SK-N-SH (cell line): ENCODE measurements around the gene GPR42. TPM values are rescaled to one million over a fixed set of nuclear protein-coding genes. Genes with fewer than 3 reads are reported as not detected.

Experiments
- CTCF ChIA-PET: fragments of 300-600, 350-600 bp; formaldehyde crosslinking; extraction: SDS; loops from one replicate; lab custom pipeline; 2021; lab: Yijun Ruan, JAX
- POLR2A ChIA-PET: fragments of 350-600 bp; sonication (Branson Sonifier 250); formaldehyde crosslinking; extraction: SDS; loops from one replicate; lab custom pipeline; 2020; ENCODE audit warnings: antibody characterized with exemption, inconsistent platforms; lab: Yijun Ruan, JAX
- DNase-seq: peaks from one replicate; pipeline ENCODE4 v3.0.0; 2012
- H2AFZ ChIP-seq: fragments of 200-600 bp; sonication (generic); 2 replicates; pipeline ENCODE4 v1.8.1; 2016; ENCODE audit warnings: antibody characterized with exemption, mild to moderate bottlenecking, low read depth
- H3F3A ChIP-seq: fragments of 200-600 bp; sonication (generic); replicated peaks from 2 replicates; pipeline ENCODE3; 2016; ENCODE audit warnings: antibody characterized with exemption, mild to moderate bottlenecking; ENCODE audit not compliant: insufficient read depth
- H3K27ac ChIP-seq, 2 experiments: fragments of 200-500 bp in 1 of 2; fragments of 200-600 bp in 1 of 2; sonication (Bioruptor generic) in 1 of 2; sonication (generic), shearing (Covaris generic) in 1 of 2; 2 replicates each; pipeline versions ENCODE4 v1.5.1 to v1.6.1; 2014 to 2016; ENCODE audit warnings: low read depth in 2 of 2, inconsistent platforms in 1 of 2, low read length in 1 of 2, mild to moderate bottlenecking in 1 of 2, mixed read lengths in 1 of 2
- H3K27me3 ChIP-seq: fragments of 200-600 bp; sonication (generic), shearing (Covaris generic); 2 replicates; pipeline ENCODE4 v1.6.1; 2016; ENCODE audit warnings: mixed run types; ENCODE audit not compliant: insufficient read depth
- H3K36me3 ChIP-seq, 2 experiments: fragments of 200-500 bp in 1 of 2; fragments of 200-600 bp in 1 of 2; sonication (Bioruptor generic) in 1 of 2; sonication (generic) in 1 of 2; replicated peaks in 1 of 2; 2 replicates each; pipeline versions ENCODE3 to v1.5.1; 2014 to 2016; ENCODE audit warnings: low read length in 1 of 2, mild to moderate bottlenecking in 1 of 2; ENCODE audit not compliant: insufficient read depth in 2 of 2, control insufficient read depth in 1 of 2
- H3K4me1 ChIP-seq, 2 experiments: fragments of 200-500 bp in 1 of 2; fragments of 200-600 bp in 1 of 2; sonication (Bioruptor generic) in 1 of 2; sonication (generic), shearing (Covaris generic) in 1 of 2; 2 replicates each; pipeline versions ENCODE4 v1.5.1 to v1.6.1; 2014 to 2016; ENCODE audit warnings: low read depth in 1 of 2, low read length in 1 of 2, mixed run types in 1 of 2; ENCODE audit not compliant: insufficient read depth in 2 of 2, control insufficient read depth in 1 of 2
- H3K4me2 ChIP-seq: fragments of 200-600 bp; sonication (generic), shearing (Covaris generic); 2 replicates; pipeline ENCODE4 v1.6.1; 2017; ENCODE audit warnings: mixed run types
- H3K4me3 ChIP-seq, 2 experiments: fragments of 200-500 bp in 1 of 2; fragments of 200-600 bp in 1 of 2; sonication (Bioruptor generic) in 1 of 2; sonication (generic), shearing (Covaris generic) in 1 of 2; 2 replicates each; pipeline versions ENCODE4 v1.5.1 to v1.8.1; 2014 to 2016; ENCODE audit warnings: low read depth in 2 of 2, inconsistent platforms in 1 of 2, low read length in 1 of 2, mild to moderate bottlenecking in 1 of 2, mixed read lengths in 1 of 2, moderate library complexity in 1 of 2
- H3K79me2 ChIP-seq: fragments of 200-600 bp; sonication (generic); 2 replicates; pipeline ENCODE4 v1.8.1; 2017; ENCODE audit warnings: mild to moderate bottlenecking; ENCODE audit not compliant: insufficient read depth
- H3K9ac ChIP-seq: fragments of 200-600 bp; sonication (generic); 2 replicates; pipeline ENCODE4 v1.6.1; 2017; ENCODE audit warnings: mixed run types
- H3K9me2 ChIP-seq: fragments of 200-600 bp; sonication (generic); 2 replicates; pipeline ENCODE4 v1.6.1; 2017; ENCODE audit warnings: mixed run types
- H3K9me3 ChIP-seq: fragments of 200-600 bp; sonication (generic); 2 replicates; pipeline ENCODE4 v1.6.1; 2017; ENCODE audit warnings: mixed run types, mild to moderate bottlenecking, moderate library complexity
- H4K20me1 ChIP-seq: fragments of 200-600 bp; sonication (generic); 2 replicates; pipeline ENCODE4 v1.6.1; 2017; ENCODE audit warnings: mild to moderate bottlenecking, mixed run types; ENCODE audit not compliant: insufficient read depth
- CHD2 ChIP-seq: fragments of 150-350 bp; IDR thresholded peaks from 2 replicates; pipeline ENCODE4 v1.6.1; 2018; ENCODE audit warnings: low read length; ENCODE audit not compliant: partially characterized antibody
- EZH2phosphoT487 ChIP-seq: fragments of 200-600 bp; sonication (generic); IDR thresholded peaks from 2 replicates; pipeline ENCODE4 v1.6.1; 2017; ENCODE audit warnings: low read depth, mixed run types, mild to moderate bottlenecking, antibody characterized with exemption, moderate library complexity, borderline replicate concordance
- FOSL2 ChIP-seq: IDR thresholded peaks from 2 replicates; pipeline ENCODE4 v1.4.0; 2012; ENCODE audit warnings: low read depth, mild to moderate bottlenecking, moderate library complexity, borderline replicate concordance
- GABPA ChIP-seq: IDR thresholded peaks from 2 replicates; pipeline ENCODE4 v1.4.0; 2012; ENCODE audit warnings: low read depth, mild to moderate bottlenecking
- IRF3 ChIP-seq: fragments of 150-350 bp; IDR thresholded peaks from 2 replicates; pipeline ENCODE4 v1.6.1; 2016; ENCODE audit warnings: mild to moderate bottlenecking, low read depth, low read length
- MAX ChIP-seq: IDR thresholded peaks from 2 replicates; pipeline ENCODE4 v1.4.0; 2012; ENCODE audit warnings: low read depth
- MEF2A ChIP-seq: IDR thresholded peaks from 2 replicates; pipeline ENCODE4 v1.4.0; 2012; ENCODE audit warnings: low read depth, borderline replicate concordance
- NRF1 ChIP-seq: IDR thresholded peaks from 2 replicates; pipeline ENCODE4 v1.6.1; 2012; ENCODE audit warnings: low read depth, mild to moderate bottlenecking, low read length
- RAD21 ChIP-seq: IDR thresholded peaks from 2 replicates; pipeline ENCODE4 v1.6.1; 2012; ENCODE audit warnings: mild to moderate bottlenecking, low read length
- REST ChIP-seq: IDR thresholded peaks from 2 replicates; pipeline ENCODE4 v1.6.1; 2012; ENCODE audit warnings: mild to moderate bottlenecking, low read depth, low read length, moderate library complexity
- RFX5 ChIP-seq: IDR thresholded peaks from 2 replicates; pipeline ENCODE4 v1.6.1; 2012; ENCODE audit warnings: mild to moderate bottlenecking, improper control_type of control experiment, low read length
- RXRA ChIP-seq: IDR thresholded peaks from 2 replicates; pipeline ENCODE4 v1.4.0; 2012; ENCODE audit warnings: low read depth, mild to moderate bottlenecking, borderline replicate concordance
- TAF1 ChIP-seq: IDR thresholded peaks from 2 replicates; pipeline ENCODE4 v1.6.1; 2012; ENCODE audit warnings: low read depth, mild to moderate bottlenecking, low read length, moderate library complexity, borderline replicate concordance
- TEAD4 ChIP-seq: IDR thresholded peaks from 2 replicates; pipeline ENCODE4 v1.4.0; 2012; ENCODE audit warnings: mild to moderate bottlenecking, borderline replicate concordance; ENCODE audit not compliant: insufficient read depth
- YY1 ChIP-seq: IDR thresholded peaks from 2 replicates; pipeline ENCODE4 v1.4.0; 2012; ENCODE audit warnings: low read depth, mild to moderate bottlenecking
- WGBS: methylation state at CpG from one replicate; pipeline ENCODE4 v1.1.6; 2017; ENCODE audit warnings: low lambda C conversion rate; 5-methylcytosine and 5-hydroxymethylcytosine counted together
- polyA plus RNA-seq, 3 experiments: library from polyadenylated mRNA; depleted of rRNA; stranded (reverse); fragments of >200 nt; gene quantifications; 2 replicates each; pipeline ENCODE4 v1.2.3, GENCODE V29; 2012
- TF ChIP-seq, protein P1 (sequence below): fragments of 150-350 bp; IDR thresholded peaks from 2 replicates; pipeline ENCODE4 v1.6.1; 2017; ENCODE audit warnings: antibody characterized with exemption, low read length, low read depth, borderline replicate concordance
- TF ChIP-seq, protein P2 (sequence below): IDR thresholded peaks from 2 replicates; pipeline ENCODE4 v1.4.0; 2012; ENCODE audit warnings: low read depth, borderline replicate concordance
- TF ChIP-seq, protein P3 (sequence below): IDR thresholded peaks from 2 replicates; pipeline ENCODE4; 2012

The GPR42 gene
- polyA plus RNA-seq, 1 of the 3 experiments (the other 2 are of a cell fraction) = not detected

DNA sequence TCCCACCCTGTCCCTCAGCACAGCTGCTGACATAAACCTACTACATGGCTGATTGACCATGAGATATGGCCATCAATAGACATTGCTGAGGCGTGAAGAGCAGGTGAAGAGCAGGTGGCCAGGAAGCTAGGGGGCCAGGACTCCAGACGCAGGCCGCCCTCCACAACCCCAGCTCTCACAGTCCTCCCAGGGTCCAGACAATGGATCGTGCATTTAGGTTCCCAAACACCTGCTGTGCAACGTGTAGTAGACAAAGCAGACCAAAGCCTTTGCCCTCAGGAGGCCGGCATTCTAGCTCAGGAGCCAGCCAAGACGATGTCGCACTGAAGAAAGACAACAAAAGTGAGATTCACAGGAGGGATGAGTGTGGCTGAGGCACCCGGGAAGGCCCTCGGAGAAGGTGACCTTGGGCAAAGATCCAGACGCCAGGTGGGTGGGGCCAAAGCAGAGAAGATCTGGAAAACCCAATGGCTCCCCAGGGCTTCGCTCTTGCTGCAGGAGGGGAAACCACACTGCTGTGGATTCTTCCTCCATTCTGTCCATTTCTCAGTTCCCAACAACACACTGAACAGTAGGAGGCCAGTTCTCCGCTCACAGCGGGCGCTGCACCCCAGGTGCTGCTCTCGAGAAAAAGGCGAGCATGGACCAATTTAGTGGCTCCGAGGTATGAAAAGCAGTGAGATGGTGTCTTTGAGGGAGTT is 21.8 kb upstream of the GPR42 start:
- no peaks in the 10 kb centered on the region for H4K20me1 ChIP-seq
- CTCF ChIA-PET = interaction anchor here (1.0 to 3.3 kb wide), 6 partner anchors 36 to 161 kb away, joined by 3 to 16 read pairs (median 3); no protein-coding TSS in a partner anchor
- H3K27me3 ChIP-seq = peaks cover 83% of the 10 kb centered on the region
- no peaks in the 10 kb centered on the region for H3K9me3 ChIP-seq
- H3K9me2 ChIP-seq = no peaks in the 10 kb centered on the region
- no peak for TF ChIP-seq RFX5
- no peak for TF ChIP-seq MAX
- no peak for TF ChIP-seq FOSL2
- TF ChIP-seq, protein P1, sequence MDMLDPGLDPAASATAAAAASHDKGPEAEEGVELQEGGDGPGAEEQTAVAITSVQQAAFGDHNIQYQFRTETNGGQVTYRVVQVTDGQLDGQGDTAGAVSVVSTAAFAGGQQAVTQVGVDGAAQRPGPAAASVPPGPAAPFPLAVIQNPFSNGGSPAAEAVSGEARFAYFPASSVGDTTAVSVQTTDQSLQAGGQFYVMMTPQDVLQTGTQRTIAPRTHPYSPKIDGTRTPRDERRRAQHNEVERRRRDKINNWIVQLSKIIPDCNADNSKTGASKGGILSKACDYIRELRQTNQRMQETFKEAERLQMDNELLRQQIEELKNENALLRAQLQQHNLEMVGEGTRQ = no peak
- TF ChIP-seq TAF1 = no peak
- TF ChIP-seq GABPA = no peak
- TF ChIP-seq, protein P2, sequence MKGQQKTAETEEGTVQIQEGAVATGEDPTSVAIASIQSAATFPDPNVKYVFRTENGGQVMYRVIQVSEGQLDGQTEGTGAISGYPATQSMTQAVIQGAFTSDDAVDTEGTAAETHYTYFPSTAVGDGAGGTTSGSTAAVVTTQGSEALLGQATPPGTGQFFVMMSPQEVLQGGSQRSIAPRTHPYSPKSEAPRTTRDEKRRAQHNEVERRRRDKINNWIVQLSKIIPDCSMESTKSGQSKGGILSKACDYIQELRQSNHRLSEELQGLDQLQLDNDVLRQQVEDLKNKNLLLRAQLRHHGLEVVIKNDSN = no peak
- no peak for TF ChIP-seq YY1
- TF ChIP-seq TEAD4 = no peak
- TF ChIP-seq EZH2phosphoT487 = no peak
- TF ChIP-seq, protein P3, sequence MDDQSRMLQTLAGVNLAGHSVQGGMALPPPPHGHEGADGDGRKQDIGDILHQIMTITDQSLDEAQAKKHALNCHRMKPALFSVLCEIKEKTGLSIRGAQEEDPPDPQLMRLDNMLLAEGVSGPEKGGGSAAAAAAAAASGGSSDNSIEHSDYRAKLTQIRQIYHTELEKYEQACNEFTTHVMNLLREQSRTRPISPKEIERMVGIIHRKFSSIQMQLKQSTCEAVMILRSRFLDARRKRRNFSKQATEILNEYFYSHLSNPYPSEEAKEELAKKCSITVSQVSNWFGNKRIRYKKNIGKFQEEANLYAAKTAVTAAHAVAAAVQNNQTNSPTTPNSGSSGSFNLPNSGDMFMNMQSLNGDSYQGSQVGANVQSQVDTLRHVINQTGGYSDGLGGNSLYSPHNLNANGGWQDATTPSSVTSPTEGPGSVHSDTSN = no peak
- no peak for TF ChIP-seq RXRA
- no peak for TF ChIP-seq IRF3
- TF ChIP-seq NRF1 = no peak
- TF ChIP-seq MEF2A = no peak
- no peak for TF ChIP-seq RAD21
- TF ChIP-seq CHD2 = no peak
- no peak for TF ChIP-seq REST
- H3K4me2 ChIP-seq = no peak overlapping the region
- H3K4me3 ChIP-seq = no peak overlapping the region
- H2AFZ ChIP-seq = no peak overlapping the region
- H3K27ac ChIP-seq = no peak overlapping the region
- POLR2A ChIA-PET = no interaction called here
- no peaks in the 10 kb centered on the region for H3K4me1 ChIP-seq
- no peaks in the 10 kb centered on the region for H3K36me3 ChIP-seq
- no peaks in the 10 kb centered on the region for H3F3A ChIP-seq
- WGBS = 20% methylated on average over 17 of the region's 18 CpGs
- DNase-seq = no peak
- no peak overlapping the region for H3K9ac ChIP-seq
- no peaks in the 10 kb centered on the region for H3K79me2 ChIP-seq
